ENCODE measurements around the gene MRPS6.
A peak's percentile ranks its signal among the peaks of the same experiment; 100 is the strongest.

The MRPS6 gene

GRCh38 chr21:34073032-34073748 lies at the start of gene MRPS6, which contains the start of gene SLC5A3:
Gene MRPS6, plus strand, starts transcription at chr21:34073578. Its CDS starts 123 bp downstream, at chr21:34073701.
Gene SLC5A3, plus strand, starts transcription at chr21:34073578. Its CDS starts 21,621 bp downstream, at chr21:34095199.
- peak; percentile 85 for DNase-seq

DNA sequence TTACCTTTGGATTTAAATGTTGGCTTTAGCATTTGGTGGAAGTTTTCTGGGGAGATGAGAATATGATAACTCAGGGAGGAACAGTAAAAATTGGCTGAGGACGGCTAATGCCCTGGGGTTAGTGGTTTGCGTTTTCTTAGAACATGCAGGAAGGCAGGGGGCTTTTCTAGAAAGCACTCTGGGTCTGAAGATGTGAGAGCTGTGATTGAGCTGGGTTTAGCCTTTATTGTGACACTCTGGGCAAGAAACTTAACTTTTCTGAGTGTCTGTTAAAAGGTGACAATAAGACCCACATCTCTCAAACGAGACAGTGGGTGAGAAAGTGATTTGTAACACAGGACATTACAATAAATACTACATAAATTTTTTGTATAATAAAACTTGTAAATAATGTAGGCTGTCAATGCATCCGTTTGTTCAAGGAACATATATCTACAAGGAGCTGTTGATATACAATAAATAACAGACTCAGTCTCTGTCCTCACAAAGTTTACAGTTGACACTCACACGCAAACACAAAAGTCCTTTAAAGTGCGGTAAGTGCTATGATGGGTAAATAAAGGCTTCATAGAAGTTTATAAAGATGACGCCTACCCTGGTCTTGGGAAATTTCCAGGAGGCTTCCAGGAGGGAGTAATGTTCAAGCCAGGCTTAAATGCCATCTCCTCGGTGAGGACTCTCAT lies 49.5 kb upstream of the MRPS6 start:
- no peak for DNase-seq

GRCh38 chr21:34024374-34024693 lies 49.0 kb upstream of the MRPS6 start:
- no peak for DNase-seq

GRCh38 chr21:34027721-34028461 lies 45.5 kb upstream of the MRPS6 start:
- DNase-seq, result no peak

- peak; percentile 83 for DNase-seq
Observed at GRCh38 chr21:34029743-34030528, 43.4 kb upstream of the MRPS6 start.

DNA sequence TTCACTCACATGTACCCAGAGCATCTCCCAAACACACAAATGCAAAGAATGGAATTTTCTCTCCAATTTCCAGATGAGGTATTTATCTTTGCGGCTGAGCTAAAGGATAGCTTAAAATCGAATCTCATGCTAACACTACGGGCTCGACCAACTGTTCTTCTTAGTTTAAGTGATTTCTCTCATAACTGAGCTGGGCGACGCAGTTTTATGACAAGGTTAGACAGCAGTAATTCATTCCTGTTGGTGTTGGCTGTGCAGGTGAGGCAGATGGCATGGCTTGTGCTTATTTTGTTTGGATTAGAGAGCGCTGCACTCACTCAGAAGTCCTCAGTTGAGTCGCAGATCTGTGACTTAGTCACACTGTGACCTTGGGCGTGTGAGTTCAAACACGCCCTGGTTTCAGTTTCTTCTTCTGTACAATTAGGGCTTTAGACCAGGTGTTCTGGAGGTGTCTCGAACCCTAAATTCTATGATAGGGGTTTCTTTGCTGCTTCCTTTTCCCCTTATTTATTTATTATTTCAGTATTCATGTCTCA lies 41.5 kb upstream of the MRPS6 start:
- peak; percentile 29 for DNase-seq

DNA sequence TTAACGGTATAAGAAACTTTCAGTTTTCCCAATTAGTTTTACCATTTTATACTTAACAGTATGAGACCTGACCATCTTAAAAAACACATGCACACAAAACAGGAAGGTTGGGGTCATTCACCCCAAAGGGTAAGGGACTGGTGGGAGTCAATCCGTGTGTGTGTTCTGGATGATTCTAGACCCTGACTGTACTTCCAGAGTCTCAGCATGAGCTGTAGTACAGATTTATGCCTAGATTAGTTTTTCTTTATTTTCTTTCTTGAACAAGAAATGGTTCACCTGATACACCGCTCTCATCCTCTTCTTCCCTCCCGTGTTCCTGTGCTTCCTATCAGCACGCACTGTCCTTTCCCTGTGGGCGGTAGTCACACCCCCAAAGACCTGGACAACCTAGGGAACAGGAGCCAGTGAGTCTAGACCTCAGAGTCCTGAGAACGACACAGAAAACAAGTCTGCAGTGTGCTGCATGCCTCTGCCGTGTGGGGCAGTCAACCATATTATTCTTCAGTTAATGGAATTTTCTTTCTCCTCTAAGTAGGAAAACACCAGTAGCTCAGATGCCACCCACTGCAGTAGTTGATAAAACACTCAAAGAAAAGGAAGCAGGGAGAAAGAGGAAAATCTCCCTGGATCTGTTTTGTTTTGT lies 38.9 kb upstream of the MRPS6 start:
- DNase-seq, result no peak

GRCh38 chr21:34035619-34036354 lies 37.6 kb upstream of the MRPS6 start:
- no peak for DNase-seq

- no peak for DNase-seq
Observed at GRCh38 chr21:34037009-34037795, 36.2 kb upstream of the MRPS6 start.

DNA sequence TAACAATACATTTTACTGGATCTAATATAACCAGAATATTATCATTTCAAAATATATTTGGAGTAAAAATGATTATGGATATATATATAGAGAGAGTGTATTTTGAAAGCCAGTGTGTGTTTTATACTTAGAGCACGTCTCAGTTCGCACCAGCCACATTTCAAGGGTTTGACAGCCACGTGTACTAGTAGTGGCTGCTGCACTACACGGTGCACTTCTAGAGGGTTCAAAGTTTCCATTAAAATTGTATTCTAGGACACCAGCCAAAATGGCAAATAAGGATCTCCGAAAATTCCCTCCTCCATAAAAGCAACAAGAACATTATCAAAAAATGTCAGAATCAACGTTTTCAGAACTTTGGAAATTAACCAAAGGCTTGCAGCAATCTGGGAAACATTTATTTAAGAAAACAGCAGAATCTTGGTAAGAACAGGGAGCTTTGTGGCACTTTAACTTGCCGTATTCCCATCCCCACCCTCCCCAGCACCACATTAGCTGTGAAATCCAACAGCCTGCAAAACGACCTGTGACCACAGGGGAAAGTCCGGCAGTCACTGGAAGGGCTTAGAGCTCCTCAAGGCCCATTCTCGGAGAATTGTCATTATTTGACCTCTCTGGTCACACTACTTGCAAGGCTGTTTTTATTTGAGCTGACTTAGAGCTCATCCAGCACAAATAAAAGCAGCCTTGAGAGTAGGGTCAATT lies 33.5 kb upstream of the MRPS6 start:
- DNase-seq, result no peak

- DNase-seq, result no peak
Observed at GRCh38 chr21:34042735-34043134, 30.6 kb upstream of the MRPS6 start.

DNA sequence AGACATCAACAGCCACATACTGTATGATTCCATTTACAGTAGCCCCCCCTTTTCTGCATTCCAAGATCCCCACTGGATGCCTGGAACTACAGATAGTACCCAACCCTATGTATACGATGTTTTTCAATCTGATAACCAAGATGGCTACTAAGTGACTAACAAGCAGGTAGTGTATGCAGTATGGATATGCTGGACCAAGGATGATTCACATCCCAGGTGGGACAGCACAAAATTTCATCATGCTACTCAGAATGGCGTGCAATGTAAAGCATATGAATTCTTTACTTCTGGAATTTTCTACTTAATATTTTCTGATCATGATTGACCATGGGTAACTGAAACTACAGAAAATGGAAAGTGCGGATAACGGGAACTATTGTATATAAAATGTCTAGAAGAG lies 30.0 kb upstream of the MRPS6 start:
- no peak for DNase-seq

DNA sequence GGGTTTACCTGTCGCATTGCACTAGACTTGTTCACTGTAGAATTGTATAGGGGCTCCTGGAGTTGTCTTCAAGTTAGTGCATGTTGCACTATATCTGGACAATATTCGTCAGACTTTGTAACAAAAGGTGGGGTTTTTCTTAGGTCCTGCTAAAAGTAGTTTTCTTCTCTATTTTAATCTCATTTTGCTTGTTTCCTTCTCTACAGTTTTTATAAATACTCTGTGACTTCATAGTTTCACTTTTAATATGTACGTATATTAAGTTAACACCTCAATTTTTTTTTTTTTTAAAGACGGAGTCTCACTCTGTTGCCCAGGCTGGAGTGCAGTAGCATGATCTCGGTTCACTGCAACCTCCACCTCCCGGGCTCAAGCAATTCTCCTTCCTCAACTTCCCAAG lies 26.5 kb upstream of the MRPS6 start:
- DNase-seq, result no peak

DNA sequence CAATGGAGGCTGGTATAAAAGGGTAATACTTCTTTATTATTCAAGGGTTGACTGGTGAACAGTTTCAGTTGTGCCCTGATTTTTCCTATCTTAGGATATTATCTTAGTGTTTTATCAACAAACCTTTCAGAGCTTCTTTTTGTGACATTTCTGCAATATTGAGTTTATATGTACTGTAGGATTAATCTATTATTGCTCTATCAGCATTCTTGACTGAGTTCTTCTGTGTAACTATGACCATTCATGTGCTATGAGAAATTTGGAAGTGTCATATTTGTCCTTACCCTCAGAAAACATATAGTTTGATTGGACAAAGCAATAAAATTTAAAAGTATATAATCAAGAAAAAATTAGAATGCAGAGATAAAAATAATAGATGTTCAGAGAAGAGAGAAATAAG lies 25.5 kb upstream of the MRPS6 start:
- no peak for DNase-seq

DNA sequence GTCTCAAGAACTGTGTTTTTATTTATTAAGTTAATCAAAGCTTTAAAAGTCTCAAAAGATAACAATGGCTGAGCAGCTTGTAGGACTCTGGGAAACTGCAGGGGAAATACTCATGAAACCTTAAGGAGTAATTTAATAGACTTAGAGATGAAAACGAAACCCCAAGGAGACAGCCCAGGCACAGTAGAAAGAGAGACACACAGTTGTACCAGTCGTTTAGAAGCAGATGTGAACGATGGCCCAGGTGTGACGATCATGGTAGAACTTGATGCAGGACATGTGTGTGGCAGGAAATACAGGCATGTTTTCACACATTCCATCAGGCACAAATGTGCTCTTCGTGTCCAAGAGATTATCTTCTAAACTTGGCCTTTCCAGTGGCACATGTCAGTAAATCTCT lies 21.2 kb upstream of the MRPS6 start:
- DNase-seq, result no peak

GRCh38 chr21:34054259-34054658 lies 19.1 kb upstream of the MRPS6 start:
- no peak for DNase-seq

DNA sequence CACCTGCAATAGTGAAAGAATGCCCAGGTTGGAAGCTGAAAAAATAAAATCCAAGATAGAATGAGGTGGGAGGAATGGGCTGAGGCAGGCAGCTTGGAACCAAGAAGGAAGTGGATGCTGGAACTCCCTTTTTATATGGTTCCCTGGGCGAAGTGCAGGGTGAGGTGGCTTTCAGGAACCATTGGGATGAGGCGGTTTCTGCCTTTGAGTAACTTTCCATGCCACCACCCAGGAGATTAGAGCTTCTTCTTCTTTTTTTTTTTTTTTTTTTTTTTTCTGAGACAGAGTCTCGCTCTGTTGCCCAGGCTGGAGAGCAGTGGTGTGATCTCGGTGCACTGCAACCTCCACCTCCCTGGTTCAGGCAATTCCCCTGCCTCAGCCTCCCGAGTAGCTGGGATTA lies 17.8 kb upstream of the MRPS6 start:
- no peak for DNase-seq

DNA sequence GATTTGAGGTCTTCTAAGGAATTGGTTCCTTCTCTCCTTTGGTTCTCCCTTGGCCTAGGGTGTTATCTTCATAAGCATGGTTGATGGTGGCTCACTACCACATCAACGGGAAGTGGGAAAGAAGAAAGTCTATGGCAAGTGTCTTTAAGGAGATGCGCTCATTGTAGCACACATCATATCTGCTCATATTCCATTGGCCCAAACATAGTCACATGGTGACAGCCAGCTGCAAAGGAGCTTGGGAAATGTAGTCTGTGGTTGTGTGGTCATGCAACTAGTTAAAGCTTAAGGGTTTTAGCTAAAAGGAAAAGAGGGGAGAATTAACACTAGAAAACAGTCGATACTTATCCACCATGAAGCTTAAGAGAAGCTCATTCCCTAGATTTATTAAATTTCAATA lies 11.4 kb upstream of the MRPS6 start:
- DNase-seq, result no peak

DNA sequence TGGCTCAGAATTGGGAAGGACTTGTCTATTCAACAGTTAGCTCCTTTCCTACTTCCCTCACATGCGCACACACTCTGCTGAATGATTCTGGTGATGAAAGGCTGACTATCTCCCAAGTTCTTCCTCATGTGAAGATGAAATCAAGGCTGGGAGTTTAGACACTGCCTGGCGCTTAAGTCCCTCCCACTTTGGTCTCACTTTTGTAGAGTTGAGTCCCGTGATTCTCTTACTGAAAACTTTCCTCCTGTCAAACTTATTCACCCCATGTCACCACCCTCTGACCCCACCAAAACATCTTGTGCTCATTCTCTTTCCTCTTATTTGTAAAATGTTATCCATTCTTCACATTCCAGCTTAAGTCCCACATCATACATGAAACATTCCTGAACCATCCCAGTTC lies 8.4 kb upstream of the MRPS6 start:
- DNase-seq, result no peak

DNA sequence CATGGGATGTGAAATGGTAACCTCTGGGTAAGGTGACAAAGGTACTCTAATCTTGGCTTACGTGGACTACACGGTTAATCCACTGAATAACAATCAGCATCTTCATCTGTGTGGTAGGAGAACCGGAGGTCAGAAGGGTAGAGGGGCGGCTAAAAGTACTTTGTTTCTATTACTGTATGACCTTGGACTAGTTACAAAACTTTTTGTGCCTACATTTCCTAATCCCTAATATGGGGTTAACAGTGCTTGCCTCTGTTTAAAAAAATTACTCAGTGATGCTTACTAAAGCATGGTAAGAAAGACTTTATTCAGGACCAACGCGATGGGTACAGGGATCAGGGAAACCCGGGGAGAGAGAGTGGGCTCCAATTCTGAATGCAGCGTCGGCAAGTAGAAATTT lies 1.7 kb upstream of the MRPS6 start:
- no peak for DNase-seq
